ENCODE results near the gene FBXL5. TPM values are rescaled to one million over a fixed set of nuclear protein-coding genes. Genes with fewer than 3 reads are reported as not detected.
A peak's percentile ranks its signal among the peaks of the same experiment; 100 is the strongest.

The FBXL5 gene
- total and polyA plus RNA-seq, 2 of the 13 experiments (the other 11 are each of a cell fraction or from before 2014, with no cell fraction given), result 17.4 to 45.3 TPM

DNA sequence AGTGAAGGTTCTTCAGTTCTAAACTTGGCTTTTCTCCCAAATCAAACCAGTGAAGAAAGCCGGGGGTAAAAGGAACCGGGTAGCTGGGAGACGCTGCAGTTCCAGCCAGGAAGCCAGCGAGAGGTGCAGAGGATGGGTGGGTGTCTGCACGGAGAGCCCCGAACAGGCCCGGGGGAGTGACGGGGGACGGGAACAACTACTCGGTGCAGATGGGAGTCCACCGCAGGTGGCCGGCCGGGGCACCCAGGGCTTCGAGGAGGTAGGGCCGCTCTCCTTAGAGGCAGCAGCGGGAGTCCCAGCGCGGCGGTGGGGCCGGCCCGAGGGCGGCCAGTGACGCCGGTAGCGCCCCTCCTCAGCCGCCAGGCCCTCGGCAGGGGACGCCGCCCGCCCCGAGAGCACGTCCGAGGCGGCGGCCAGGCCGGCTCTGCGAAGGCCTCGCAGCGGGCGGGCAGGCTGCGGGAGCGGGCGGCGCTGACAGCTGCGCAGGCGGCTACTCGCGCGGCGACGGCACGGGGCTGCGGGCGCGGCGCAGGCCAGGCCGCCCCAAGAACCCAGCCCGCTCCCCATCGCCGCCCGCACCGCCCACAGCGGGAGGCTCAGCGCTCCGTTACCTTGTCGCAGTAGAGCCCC, 449 bp downstream of the FBXL5 start:
- H2AFZ ChIP-seq (ENCODE audit: low read length), result no peak overlapping the region
- peak overlapping the region; percentile 85 for H3K27ac ChIP-seq (ENCODE audit: extremely low read length, insufficient read depth, low read length)
- DNase-seq (ENCODE audit: low spot score) (peak; percentile 15), ATAC-seq (peak; percentile 84), FAIRE-seq (no peak)
- peaks cover 7% of the 10 kb centered on the region for H4K20me1 ChIP-seq (ENCODE audit: insufficient read depth, low read length)
- no peaks in the 10 kb centered on the region for H3K36me3 ChIP-seq (replicated peaks in 1 of 2; ENCODE audit: control insufficient read depth in 1 of 2, insufficient read depth in 2 of 2, low read length in 2 of 2)
- H3K4me1 ChIP-seq (ENCODE audit: insufficient read depth, low read length), result peaks cover 52% of the 10 kb centered on the region
- peak overlapping the region; percentile 83 for H3K4me2 ChIP-seq (ENCODE audit: low read depth, low read length)
- in situ Hi-C loops (cut with HindIII; ENCODE audit: extremely low pct_ligation_motif_present, low pct_unique_long_range_greater_than_20kb), result loop anchor here (5.0 to 25.0 kb wide), 2 partner anchors 177 to 642 kb away; partner anchors contain the start of gene CPEB2
- peak overlapping the region; percentile 71 to 98 (median 90) for H3K4me3 ChIP-seq (replicated peaks in 1 of 3; ENCODE audit: insufficient read depth in 1 of 3, low read depth in 2 of 3, low read length in 3 of 3)
- H3K79me2 ChIP-seq (ENCODE audit: insufficient read depth, low read length), result peaks cover 48% of the 10 kb centered on the region
- CTCF ChIA-PET (ENCODE audit: low intra/inter-chr PET ratio, low total read pairs), result no interaction called here
- POLR2A ChIA-PET, result interaction anchor here (1.0 to 4.8 kb wide), 4 partner anchors 9 to 56 kb away, joined by 3 to 36 read pairs (median 3); partner anchors contain the start of gene FAM200B
- no peaks in the 10 kb centered on the region for H3K9me3 ChIP-seq (ENCODE audit: low read length)
- H3K27me3 ChIP-seq (ENCODE audit: control insufficient read depth in 1 of 2, insufficient read depth in 2 of 2, low read length in 2 of 2), result no peaks in the 10 kb centered on the region; a peak in 1 of 5 replicates
- 0% methylated on average over 7 of the region's 66 CpGs for WGBS (ENCODE audit: low lambda C conversion rate)
- peak overlapping the region; percentile 87 for H3K9ac ChIP-seq (ENCODE audit: insufficient read depth, low read depth, low read length)
- intact Hi-C loops (cut with micrococcal nuclease; ENCODE audit: unreplicated experiment), result loop anchor here (1.0 to 10.0 kb wide), 2 partner anchors 27 to 650 kb away; partner anchors contain the start of genes CPEB2 and FAM200B
- BruUV-seq (replicated peaks), result no TSS peak
- TF ChIP-seq IKZF4 (CRISPR knock-in tag; IDR thresholded peaks at IDR 0.05; ENCODE audit: borderline replicate concordance, low read depth, not compliant biosample characterization), result no peak
- peak; percentile 38; the same call in 1 of the 2 replicates for TF ChIP-seq RBFOX2 (IDR thresholded peaks at IDR 0.05; ENCODE audit: low read depth, low read length)
- TF ChIP-seq ZBTB7B (CRISPR knock-in tag; IDR thresholded peaks at IDR 0.05), result 0 out of 2 replicates have a peak, but pooled peaks have one; percentile 21
- TF ChIP-seq, protein P1, sequence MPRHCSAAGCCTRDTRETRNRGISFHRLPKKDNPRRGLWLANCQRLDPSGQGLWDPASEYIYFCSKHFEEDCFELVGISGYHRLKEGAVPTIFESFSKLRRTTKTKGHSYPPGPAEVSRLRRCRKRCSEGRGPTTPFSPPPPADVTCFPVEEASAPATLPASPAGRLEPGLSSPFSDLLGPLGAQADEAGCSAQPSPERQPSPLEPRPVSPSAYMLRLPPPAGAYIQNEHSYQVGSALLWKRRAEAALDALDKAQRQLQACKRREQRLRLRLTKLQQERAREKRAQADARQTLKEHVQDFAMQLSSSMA (CRISPR knock-in tag; IDR thresholded peaks at IDR 0.05), result no peak; the same call in 1 of the 2 replicates
- TF ChIP-seq AKAP8 (CRISPR knock-in tag; IDR thresholded peaks at IDR 0.05), result 0 out of 2 replicates have a peak, but pooled peaks have one; percentile 46
- 0 out of 2 replicates have a peak, but pooled peaks have one; percentile 23 for TF ChIP-seq CENPT (CRISPR knock-in tag; IDR thresholded peaks at IDR 0.05; ENCODE audit: low read depth)
- 0 out of 2 replicates have a peak, but pooled peaks have one; percentile 51 for TF ChIP-seq ARNT2 (CRISPR knock-in tag; IDR thresholded peaks at IDR 0.05; ENCODE audit: low read depth)
- TF ChIP-seq RFXAP (CRISPR knock-in tag; IDR thresholded peaks at IDR 0.05; ENCODE audit: borderline replicate concordance), result 0 out of 2 replicates have a peak, but pooled peaks have one; percentile 42
- 0 out of 2 replicates have a peak, but pooled peaks have one; percentile 4 for TF ChIP-seq HNF4G (IDR thresholded peaks at IDR 0.05; ENCODE audit: borderline replicate concordance, low read depth, low read length)
- TF ChIP-seq HNF4G (CRISPR knock-in tag; IDR thresholded peaks at IDR 0.05; ENCODE audit: borderline replicate concordance, low read depth), result peak; percentile 23; the same call in 1 of the 2 replicates
- TF ChIP-seq, protein P2, sequence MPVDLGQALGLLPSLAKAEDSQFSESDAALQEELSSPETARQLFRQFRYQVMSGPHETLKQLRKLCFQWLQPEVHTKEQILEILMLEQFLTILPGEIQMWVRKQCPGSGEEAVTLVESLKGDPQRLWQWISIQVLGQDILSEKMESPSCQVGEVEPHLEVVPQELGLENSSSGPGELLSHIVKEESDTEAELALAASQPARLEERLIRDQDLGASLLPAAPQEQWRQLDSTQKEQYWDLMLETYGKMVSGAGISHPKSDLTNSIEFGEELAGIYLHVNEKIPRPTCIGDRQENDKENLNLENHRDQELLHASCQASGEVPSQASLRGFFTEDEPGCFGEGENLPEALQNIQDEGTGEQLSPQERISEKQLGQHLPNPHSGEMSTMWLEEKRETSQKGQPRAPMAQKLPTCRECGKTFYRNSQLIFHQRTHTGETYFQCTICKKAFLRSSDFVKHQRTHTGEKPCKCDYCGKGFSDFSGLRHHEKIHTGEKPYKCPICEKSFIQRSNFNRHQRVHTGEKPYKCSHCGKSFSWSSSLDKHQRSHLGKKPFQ (CRISPR knock-in tag; IDR thresholded peaks at IDR 0.05; ENCODE audit: insufficient replicate concordance), result peak; percentile 44
- TF ChIP-seq, protein P3, sequence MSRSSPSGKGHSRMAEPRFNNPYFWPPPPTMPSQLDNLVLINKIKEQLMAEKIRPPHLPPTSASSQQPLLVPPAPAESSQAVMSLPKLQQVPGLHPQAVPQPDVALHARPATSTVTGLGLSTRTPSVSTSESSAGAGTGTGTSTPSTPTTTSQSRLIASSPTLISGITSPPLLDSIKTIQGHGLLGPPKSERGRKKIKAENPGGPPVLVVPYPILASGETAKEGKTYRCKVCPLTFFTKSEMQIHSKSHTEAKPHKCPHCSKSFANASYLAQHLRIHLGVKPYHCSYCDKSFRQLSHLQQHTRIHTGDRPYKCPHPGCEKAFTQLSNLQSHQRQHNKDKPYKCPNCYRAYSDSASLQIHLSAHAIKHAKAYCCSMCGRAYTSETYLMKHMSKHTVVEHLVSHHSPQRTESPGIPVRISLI (CRISPR knock-in tag; IDR thresholded peaks at IDR 0.05; ENCODE audit: borderline replicate concordance), result no peak
- TF ChIP-seq, protein P4, sequence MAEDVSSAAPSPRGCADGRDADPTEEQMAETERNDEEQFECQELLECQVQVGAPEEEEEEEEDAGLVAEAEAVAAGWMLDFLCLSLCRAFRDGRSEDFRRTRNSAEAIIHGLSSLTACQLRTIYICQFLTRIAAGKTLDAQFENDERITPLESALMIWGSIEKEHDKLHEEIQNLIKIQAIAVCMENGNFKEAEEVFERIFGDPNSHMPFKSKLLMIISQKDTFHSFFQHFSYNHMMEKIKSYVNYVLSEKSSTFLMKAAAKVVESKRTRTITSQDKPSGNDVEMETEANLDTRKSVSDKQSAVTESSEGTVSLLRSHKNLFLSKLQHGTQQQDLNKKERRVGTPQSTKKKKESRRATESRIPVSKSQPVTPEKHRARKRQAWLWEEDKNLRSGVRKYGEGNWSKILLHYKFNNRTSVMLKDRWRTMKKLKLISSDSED (CRISPR knock-in tag; IDR thresholded peaks at IDR 0.05), result peak; percentile 18; the same call in 1 of the 2 replicates
- TF ChIP-seq KMT2A (CRISPR knock-in tag; IDR thresholded peaks at IDR 0.05), result peak; percentile 75
